Gastrocnemius medialis (tissue), 4 donors: ENCODE data around the gene BRF1. TPM values are rescaled to one million over a fixed set of nuclear protein-coding genes. Genes with fewer than 3 reads are reported as not detected.
A peak's percentile ranks its signal among the peaks of the same experiment; 100 is the strongest.

Experiments
- ATAC-seq, 2 donors: fragments of 150-250 bp; one replicate each; pipeline ENCODE4 v1.9.1; 2016
- DNase-seq, 2 donors: peaks; one replicate each; pipeline ENCODE4 v3.0.0-alpha.2; 2019
- H3K27ac ChIP-seq, 4 donors: fragments of 200-600 bp; sonication (generic); 1 replicate in 1 of 4; 2 replicates in 3 of 4; pipeline ENCODE4 v1.5.1; 2016 to 2018; ENCODE audit warnings: mild to moderate bottlenecking in 2 of 4, moderate library complexity in 1 of 4
- H3K27me3 ChIP-seq, 3 donors: fragments of 200-600 bp; sonication (generic) in 2 of 3; 1 replicate in 1 of 3; 2 replicates in 2 of 3; pipeline versions ENCODE4 v1.5.1 to v1.6.0; 2016 to 2019; ENCODE audit warnings: mild to moderate bottlenecking in 1 of 3, moderate library complexity in 1 of 3
- H3K36me3 ChIP-seq, 2 donors: fragments of 200-600 bp; sonication (generic) in 1 of 2; one replicate each; pipeline ENCODE4 v1.5.1; 2017 to 2018
- H3K4me1 ChIP-seq, 2 donors: fragments of 200-600 bp; sonication (generic) in 1 of 2; one replicate each; pipeline ENCODE4 v1.5.1; 2016 to 2017; ENCODE audit warnings: mild to moderate bottlenecking in 2 of 2
- H3K4me3 ChIP-seq, 4 donors: fragments of 200-600 bp; sonication (generic) in 3 of 4; 1 replicate in 1 of 4; 2 replicates in 3 of 4; pipeline ENCODE4 v1.5.1; 2016 to 2019; ENCODE audit warnings: mild to moderate bottlenecking in 2 of 4
- H3K9me3 ChIP-seq, 3 donors: fragments of 200-600 bp; sonication (generic) in 2 of 3; 1 replicate in 1 of 3; 2 replicates in 2 of 3; pipeline ENCODE4 v1.5.1; 2016 to 2019
- CTCF ChIP-seq, 5 experiments: fragments of 450-650 bp in 3 of 5; fragments of 200-600 bp in 2 of 5; sonication (generic) in 2 of 5; IDR thresholded peaks in 4 of 5; conservative IDR thresholded peaks in 1 of 5; 1 replicate in 4 of 5; 2 replicates in 1 of 5; pipeline ENCODE4 v1.5.1; 2016 to 2019; ENCODE audit warnings: antibody characterized with exemption in 5 of 5, mild to moderate bottlenecking in 3 of 5, moderate library complexity in 3 of 5
- POLR2A ChIP-seq, 2 donors: fragments of 450-650 bp; IDR thresholded peaks; one replicate each; pipeline ENCODE4 v1.6.1; 2017; ENCODE audit warnings: antibody characterized with exemption in 2 of 2, mild to moderate bottlenecking in 2 of 2, moderate library complexity in 2 of 2
- in situ Hi-C, 4 donors: fragments of 200-750 bp; cut with MboI; loops; one replicate each; pipeline versions ENCODE4 v1.15.0 to v1.8.0; 2017; ENCODE audit warnings: low sequenced_read_pairs in 4 of 4
- intact Hi-C: fragments of 100-400 bp; cut with DNase I; formaldehyde crosslinking; loops from one replicate; pipeline ENCODE4 v1.15.1; 2023; ENCODE audit warnings: low total_unique reads
- total RNA-seq, 4 donors: library from RNA; depleted of rRNA; stranded (reverse); fragments of >200 nt; gene quantifications; one replicate each; pipeline versions ENCODE4 v1.1.0 to v1.2.3, GENCODE V29; 2016

Gene BRF1
- total RNA-seq, 4 donors from 2014 or later = 19.5 to 27.4 (median 21.4) TPM

- TF ChIP-seq CTCF (IDR thresholded peaks at IDR 0.05 in 4 of 5, conservative IDR thresholded peaks at IDR 0.05 in 1 of 5) = no peak
- no peak for TF ChIP-seq POLR2A (IDR thresholded peaks at IDR 0.05)
- Histone ChIP-seq H3K27ac (no peak overlapping the region), H3K27me3 (no peaks in the 10 kb centered on the region), H3K9me3 (no peaks in the 10 kb centered on the region), H3K4me1 (peaks cover 0 to 4% of the 10 kb centered on the region in 2 donors), H3K36me3 (peaks cover 0 to 23% of the 10 kb centered on the region in 2 donors), H3K4me3 (no peak overlapping the region)
- ATAC-seq = no peak
- no peak for DNase-seq
- in situ Hi-C loops = no loop called here
- intact Hi-C loops = no loop called here
Observed at GRCh38 chr14:105227346-105227745, 73.5 kb downstream of the BRF1 start.

GRCh38 chr14:105226198-105226597 lies 74.6 kb downstream of the BRF1 start:
- TF ChIP-seq CTCF (IDR thresholded peaks at IDR 0.05 in 4 of 5, conservative IDR thresholded peaks at IDR 0.05 in 1 of 5) (no peak), POLR2A (IDR thresholded peaks at IDR 0.05) (no peak)
- no peaks in the 10 kb centered on the region for H3K9me3 ChIP-seq
- H3K4me3 ChIP-seq = no peak overlapping the region
- in situ Hi-C loops (no loop called here), intact Hi-C loops (no loop called here)
- H3K4me1 ChIP-seq = peaks cover 0 to 4% of the 10 kb centered on the region in 2 donors
- ATAC-seq (no peak), DNase-seq (no peak)
- H3K36me3 ChIP-seq = peaks cover 0 to 29% of the 10 kb centered on the region in 2 donors
- no peak overlapping the region for H3K27ac ChIP-seq
- no peaks in the 10 kb centered on the region for H3K27me3 ChIP-seq

- in situ Hi-C loops = loop anchor here in 1 of 4 donors (25.0 kb wide), 1 partner anchor 112 kb away; no protein-coding TSS in a partner anchor
- no peaks in the 10 kb centered on the region for H3K9me3 ChIP-seq
- TF ChIP-seq POLR2A (IDR thresholded peaks at IDR 0.05) = no peak
- no peak for TF ChIP-seq CTCF (IDR thresholded peaks at IDR 0.05 in 4 of 5, conservative IDR thresholded peaks at IDR 0.05 in 1 of 5)
- H3K4me1 ChIP-seq = peaks cover 0 to 4% of the 10 kb centered on the region in 2 donors
- no peak overlapping the region for H3K4me3 ChIP-seq
- intact Hi-C loops = no loop called here
- DNase-seq = no peak
- no peak for ATAC-seq
- H3K27me3 ChIP-seq = no peaks in the 10 kb centered on the region
- peaks cover 0 to 29% of the 10 kb centered on the region in 2 donors for H3K36me3 ChIP-seq
- no peak overlapping the region for H3K27ac ChIP-seq
Observed at GRCh38 chr14:105224845-105225570, 75.8 kb downstream of the BRF1 start.

GRCh38 chr14:105223770-105224544 lies 76.8 kb downstream of the BRF1 start:
- intact Hi-C loops = no loop called here
- Histone ChIP-seq H3K27ac (peak overlapping the region in 1 of 4 donors; percentile 45), H3K4me3 (no peak overlapping the region), H3K36me3 (peaks cover 0 to 37% of the 10 kb centered on the region in 2 donors), H3K9me3 (no peaks in the 10 kb centered on the region), H3K27me3 (no peaks in the 10 kb centered on the region), H3K4me1 (peaks cover 0 to 4% of the 10 kb centered on the region in 2 donors)
- peak; percentile 58 to 88 for ATAC-seq
- no peak for TF ChIP-seq POLR2A (IDR thresholded peaks at IDR 0.05)
- no peak for TF ChIP-seq CTCF (IDR thresholded peaks at IDR 0.05 in 4 of 5, conservative IDR thresholded peaks at IDR 0.05 in 1 of 5)
- DNase-seq = no peak
- in situ Hi-C loops = loop anchor here in 1 of 4 donors (25.0 kb wide), 1 partner anchor 113 kb away; no protein-coding TSS in a partner anchor
